Natural killer cell (primary cell): ENCODE data around the gene SENP1. TPM values are rescaled to one million over a fixed set of nuclear protein-coding genes. Genes with fewer than 3 reads are reported as not detected.

ENCODE experiments used
- ATAC-seq, 3 donors: fragments of 150-1000 bp in 2 of 3; fragments of 200-7000 bp in 1 of 3; cut with Tn5 transposase; 1 replicate in 1 of 3; 2 replicates in 2 of 3; pipeline ENCODE4 v1.10.0; 2021; ENCODE audit warnings: mild to moderate bottlenecking in 2 of 3, moderate library complexity in 2 of 3
- DNase-seq, 2 donors: peaks; one replicate each; pipeline versions ENCODE4 v3.0.0 to v3.0.0-alpha.2; 2013 to 2021; ENCODE audit warnings: mixed read lengths in 1 of 2
- H3K27ac ChIP-seq: one replicate; pipeline ENCODE4 v1.5.1; 2013; ENCODE audit warnings: mild to moderate bottlenecking, low read length
- H3K27me3 ChIP-seq: one replicate; pipeline ENCODE4 v1.6.1; 2013; ENCODE audit warnings: low read length; ENCODE audit not compliant: control insufficient read depth, insufficient read depth
- H3K36me3 ChIP-seq: one replicate; pipeline ENCODE4 v1.6.1; 2013; ENCODE audit warnings: low read length; ENCODE audit not compliant: control insufficient read depth, insufficient read depth
- H3K4me1 ChIP-seq: one replicate; pipeline ENCODE4 v1.6.1; 2013; ENCODE audit warnings: low read length; ENCODE audit not compliant: control insufficient read depth, insufficient read depth
- H3K4me3 ChIP-seq: one replicate; pipeline ENCODE4 v1.5.1; 2013; ENCODE audit warnings: low read length
- H3K9me3 ChIP-seq: one replicate; pipeline ENCODE4 v1.6.1; 2013; ENCODE audit warnings: low read length; ENCODE audit not compliant: control insufficient read depth, insufficient read depth
- H3K27ac Mint-ChIP-seq, 2 donors: one replicate each; pipeline ENCODE4 v1.8.0; 2022; ENCODE audit warnings: mild to moderate bottlenecking in 2 of 2, mixed read lengths in 2 of 2, moderate library complexity in 1 of 2
- H3K27me3 Mint-ChIP-seq, 2 donors: one replicate each; pipeline ENCODE4 v1.8.0; 2022; ENCODE audit warnings: low read depth in 2 of 2, mixed read lengths in 2 of 2
- H3K36me3 Mint-ChIP-seq: one replicate; pipeline ENCODE4 v1.8.0; 2022; ENCODE audit warnings: mixed read lengths
- H3K4me1 Mint-ChIP-seq, 2 donors: one replicate each; pipeline ENCODE4 v1.8.0; 2022; ENCODE audit warnings: mixed read lengths in 2 of 2
- H3K4me3 Mint-ChIP-seq: one replicate; pipeline ENCODE4 v1.8.0; 2022; ENCODE audit warnings: mild to moderate bottlenecking, moderate library complexity, mixed read lengths
- H3K9me3 Mint-ChIP-seq, 2 donors: one replicate each; pipeline ENCODE4 v1.8.0; 2022; ENCODE audit warnings: mixed read lengths in 2 of 2
- CTCF ChIP-seq: fragments of 200-600 bp; IDR thresholded peaks from one replicate; pipeline ENCODE4 v1.8.0; 2022; ENCODE audit warnings: antibody characterized with exemption
- WGBS: methylation state at CpG from one replicate; pipeline ENCODE4 v1.1.7; 2013; ENCODE audit warnings: missing lambda C conversion rate; ENCODE audit not compliant: insufficient coverage; 5-methylcytosine and 5-hydroxymethylcytosine counted together
- intact Hi-C: fragments of 100-400 bp; cut with micrococcal nuclease; formaldehyde crosslinking; loops from one replicate; pipeline ENCODE4 v1.14.2; 2022
- total RNA-seq, 4 donors: library from RNA; stranded (reverse); fragments of 120-200 nt in 1 of 4; gene quantifications; one replicate each; pipeline versions ENCODE4 v1.2.3 to v1.2.4, GENCODE V29; 2013 to 2022

The SENP1 gene
- total RNA-seq, 3 donors from 2014 or later (not counting 1 experiment from before 2014, with no cell fraction given) = 35.6 to 39.6 (median 36.8) TPM

- Mint-ChIP-seq H3K4me3 (no peak overlapping the region), H3K27ac (no peak overlapping the region)
- intact Hi-C loops = no loop called here
Observed at GRCh38 chr12:48034835-48035805, 70.8 kb downstream of the SENP1 start.

DNA sequence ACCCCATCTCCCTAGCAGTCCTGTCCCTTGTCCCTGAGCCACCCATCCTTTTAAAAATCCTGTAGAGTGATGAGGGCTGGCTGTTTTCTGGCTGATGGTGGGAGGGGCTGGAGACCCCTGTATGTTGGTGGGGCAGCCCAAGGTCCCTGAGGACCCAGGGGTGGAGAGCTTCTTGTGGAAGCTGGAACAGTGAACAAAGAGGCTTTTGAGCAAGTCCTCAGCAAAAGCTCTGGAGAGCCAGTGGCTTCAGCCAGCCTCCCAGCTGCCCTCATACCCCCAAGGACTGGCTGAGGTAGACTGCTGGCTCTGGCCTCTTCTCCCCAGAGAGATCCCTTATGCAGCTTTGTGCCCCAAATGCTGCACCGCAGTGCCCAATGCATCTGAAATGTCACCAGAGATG lies 72.4 kb downstream of the SENP1 start:
- Mint-ChIP-seq H3K4me1 (peaks cover 9 to 14% of the 10 kb centered on the region in 2 donors), H3K9me3 (no peaks in the 10 kb centered on the region), H3K4me3 (no peak overlapping the region), H3K27ac (no peak overlapping the region), H3K27me3 (peaks cover 0 to 8% of the 10 kb centered on the region in 2 donors), H3K36me3 (no peaks in the 10 kb centered on the region)
- ATAC-seq (no peak), DNase-seq (no peak)
- Histone ChIP-seq H3K27me3 (no peaks in the 10 kb centered on the region), H3K27ac (no peak overlapping the region), H3K4me3 (no peak overlapping the region), H3K4me1 (no peaks in the 10 kb centered on the region), H3K36me3 (no peaks in the 10 kb centered on the region), H3K9me3 (no peaks in the 10 kb centered on the region)
- intact Hi-C loops = no loop called here
- no peak for TF ChIP-seq CTCF
- WGBS = 100% methylated on average over 1 of the region's 1 CpG

More at GRCh38 chr12:48034835-48035805, 70.8 kb downstream of the SENP1 start:
- no peaks in the 10 kb centered on the region for H3K9me3 Mint-ChIP-seq
- H3K36me3 ChIP-seq = no peaks in the 10 kb centered on the region
- no peak overlapping the region for H3K27ac ChIP-seq
- no peaks in the 10 kb centered on the region for H3K4me1 ChIP-seq
- TF ChIP-seq CTCF = no peak
- H3K9me3 ChIP-seq = no peaks in the 10 kb centered on the region
- ATAC-seq = no peak
- no peak for DNase-seq
- H3K36me3 Mint-ChIP-seq = no peaks in the 10 kb centered on the region
- peaks cover 9 to 14% of the 10 kb centered on the region in 2 donors for H3K4me1 Mint-ChIP-seq
- 91% methylated on average over 8 of the region's 8 CpGs for WGBS
- no peaks in the 10 kb centered on the region for H3K27me3 Mint-ChIP-seq
- no peaks in the 10 kb centered on the region for H3K27me3 ChIP-seq
- H3K4me3 ChIP-seq = no peak overlapping the region

- Mint-ChIP-seq H3K9me3 (no peaks in the 10 kb centered on the region), H3K27me3 (peaks cover 0 to 8% of the 10 kb centered on the region in 2 donors), H3K4me1 (peaks cover under 1 to 7% of the 10 kb centered on the region in 2 donors), H3K4me3 (no peak overlapping the region), H3K36me3 (no peaks in the 10 kb centered on the region), H3K27ac (no peak overlapping the region)
- H3K36me3 ChIP-seq = no peaks in the 10 kb centered on the region
- H3K9me3 ChIP-seq = no peaks in the 10 kb centered on the region
- ATAC-seq (no peak), DNase-seq (no peak)
- intact Hi-C loops = no loop called here
- no peaks in the 10 kb centered on the region for H3K4me1 ChIP-seq
- H3K27me3 ChIP-seq = no peaks in the 10 kb centered on the region
- H3K27ac ChIP-seq = no peak overlapping the region
- no peak overlapping the region for H3K4me3 ChIP-seq
- no peak for TF ChIP-seq CTCF
- 75% methylated on average over 1 of the region's 1 CpG for WGBS
Observed at GRCh38 chr12:48032597-48032996, 73.3 kb downstream of the SENP1 start.
